HG03039 (cell line): Measurements from ENCODE around the gene ZNF579.
"Not testable (repeated sequence)": the region's sequence is repeated elsewhere in the genome, so short reads cannot be mapped to it uniquely, and the experiment has no call there.

ENCODE experiments used
- ATAC-seq: cut with Tn5 transposase; IDR thresholded peaks from one replicate; pipeline ENCODE4 v1.9.1; 2021; ENCODE audit warnings: mild to moderate bottlenecking, moderate library complexity; ENCODE audit not compliant: unreplicated experiment

ZNF579 gene

GRCh38 chr19:55542292-55542855 lies 38.3 kb downstream of the ZNF579 start:
- no peak for ATAC-seq

- no peak for ATAC-seq
These were observed 39.6 kb downstream of the ZNF579 start for GRCh38 chr19:55541091-55541490.

GRCh38 chr19:55540619-55541018 lies 40.0 kb downstream of the ZNF579 start:
- no peak for ATAC-seq

- no peak for ATAC-seq
These were observed 41.3 kb downstream of the ZNF579 start for GRCh38 chr19:55539090-55539984.

- no peak for ATAC-seq
These were observed 42.5 kb downstream of the ZNF579 start for GRCh38 chr19:55538132-55538531.

GRCh38 chr19:55537741-55538111 lies 42.9 kb downstream of the ZNF579 start:
- ATAC-seq = no peak

- ATAC-seq = no peak
These were observed 43.5 kb downstream of the ZNF579 start, which contains the start of gene SBK2 for GRCh38 chr19:55536951-55537740. Gene SBK2 (minus strand): TSS chr19:55537133. CDS start chr19:55536294, 839 bp downstream.

DNA sequence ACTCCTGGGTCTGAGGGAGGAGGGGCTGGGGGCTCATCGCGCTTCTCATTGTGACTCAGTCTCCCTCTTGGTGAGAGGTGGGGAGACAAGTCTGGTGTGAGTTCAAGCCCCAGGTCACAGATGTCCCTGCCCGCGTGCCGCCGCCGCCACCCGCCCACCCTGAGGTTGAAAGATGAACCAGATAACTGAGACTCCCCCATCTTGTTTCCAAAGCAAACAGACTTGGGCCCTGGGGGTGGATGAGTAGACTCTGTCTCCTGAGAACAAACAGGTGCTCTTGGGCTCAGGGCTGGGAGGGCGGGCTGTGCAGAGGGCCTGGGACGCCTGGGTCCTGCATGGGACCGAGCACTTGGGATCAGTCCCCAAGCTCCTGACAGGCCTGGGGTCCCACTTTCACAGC lies 44.3 kb downstream of the ZNF579 start:
- no peak for ATAC-seq

DNA sequence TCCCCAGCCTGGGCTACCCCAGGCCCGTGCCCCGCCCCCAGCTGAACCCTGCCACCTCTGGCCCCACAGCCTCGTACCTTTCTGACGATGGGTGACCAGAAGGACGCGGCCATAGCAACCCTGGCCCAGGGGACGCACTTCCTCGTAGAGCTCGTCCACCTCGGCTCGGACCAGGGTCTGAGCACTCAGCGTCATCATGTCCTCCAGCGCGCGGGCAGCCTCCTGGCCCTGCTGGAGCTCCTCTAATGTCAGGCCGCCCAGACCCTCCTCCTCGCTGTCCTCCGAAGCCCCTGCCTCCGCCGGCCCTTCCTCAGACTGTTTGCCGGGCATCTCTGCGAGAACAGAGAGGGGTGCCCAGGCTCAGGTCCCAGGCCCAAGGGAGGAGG lies 44.7 kb downstream of the ZNF579 start:
- no peak for ATAC-seq

DNA sequence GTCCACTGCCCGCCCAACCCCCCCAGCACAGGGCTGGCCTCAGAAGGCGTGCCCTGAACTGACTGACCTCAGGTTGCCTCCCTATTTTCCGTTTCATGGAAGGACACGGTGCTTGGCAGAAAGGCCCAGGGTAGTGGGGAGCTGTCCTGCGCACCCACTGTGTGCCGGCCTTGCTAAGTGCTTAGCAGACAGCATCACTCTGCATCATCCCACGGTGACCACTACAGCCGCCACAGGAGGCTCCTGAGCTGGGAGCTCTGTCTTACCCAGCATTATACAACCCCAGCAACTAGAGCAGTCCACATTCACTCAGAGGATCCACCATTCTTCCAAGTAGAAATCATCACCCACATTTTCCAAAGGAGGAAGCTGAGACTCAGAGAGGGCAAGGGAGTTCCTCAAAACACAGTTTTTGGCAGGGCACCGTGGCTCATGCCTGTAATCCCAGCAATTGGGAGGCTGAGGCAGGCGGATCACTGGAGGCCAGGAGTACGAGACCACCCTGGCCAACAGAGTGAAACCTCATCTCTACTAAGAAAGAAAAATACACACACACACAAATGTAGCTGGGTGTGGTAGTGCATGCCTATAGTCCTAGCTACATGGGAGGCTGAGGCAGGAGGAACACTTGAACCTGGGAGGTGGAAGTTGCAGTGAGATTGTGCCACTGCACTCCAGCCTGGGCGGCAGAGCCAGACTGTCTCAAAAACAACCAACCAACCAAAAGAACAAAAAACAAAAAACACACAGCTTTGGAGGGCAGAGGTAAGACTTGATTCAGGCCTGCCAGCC lies 45.3 kb downstream of the ZNF579 start:
- ATAC-seq = no peak

- ATAC-seq = not testable (repeated sequence)
These were observed 46.4 kb downstream of the ZNF579 start for GRCh38 chr19:55534280-55534679.

- ATAC-seq = no peak
These were observed 49.7 kb downstream of the ZNF579 start for GRCh38 chr19:55530996-55531395.

DNA sequence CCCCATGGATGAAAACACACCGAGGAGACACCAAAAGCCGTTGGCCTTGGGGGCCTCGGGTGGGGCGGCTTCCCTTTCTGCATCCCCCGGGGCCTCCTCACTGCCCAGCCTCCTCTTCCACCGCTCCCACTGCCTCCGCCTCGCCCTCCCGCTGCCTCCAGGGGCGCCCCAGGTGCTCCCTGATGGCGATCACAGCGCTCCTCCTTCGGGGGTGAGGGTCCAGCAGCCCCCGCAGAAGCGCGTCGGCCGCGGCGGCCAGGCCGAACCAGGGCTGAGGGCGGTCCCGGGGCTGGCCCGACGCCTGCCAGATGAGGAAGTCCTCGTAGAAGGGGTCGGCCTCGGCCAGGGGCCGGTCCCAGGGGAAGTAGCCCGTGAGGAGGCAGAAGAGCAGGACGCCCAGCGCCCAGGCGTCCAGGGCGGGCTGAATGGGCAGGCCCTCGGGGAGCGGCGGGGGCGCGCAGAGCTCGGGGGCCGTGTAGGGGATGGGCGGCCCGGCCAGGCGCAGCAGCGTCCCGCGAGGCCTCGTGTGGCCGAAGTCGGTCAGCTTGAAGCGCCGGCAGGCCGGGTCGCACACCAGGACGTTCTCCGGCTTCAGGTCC lies 50.9 kb downstream of the ZNF579 start:
- ATAC-seq = no peak

GRCh38 chr19:55528030-55528803 lies 52.4 kb downstream of the ZNF579 start:
- ATAC-seq = no peak

GRCh38 chr19:55527197-55528029 lies 53.2 kb downstream of the ZNF579 start:
- ATAC-seq = no peak
